Upper lobe of left lung (tissue), 6 donors: Measurements from ENCODE around the gene ZMYND8. TPM values are rescaled to one million over a fixed set of nuclear protein-coding genes. Genes with fewer than 3 reads are reported as not detected.

Source experiments
- ATAC-seq, 2 donors: fragments of 200-7000 bp; cut with Tn5 transposase; one replicate each; pipeline ENCODE4 v1.9.1; 2022; ENCODE audit warnings: mild to moderate bottlenecking in 2 of 2, moderate library complexity in 2 of 2; ENCODE audit not compliant: low FRiP score in 2 of 2
- DNase-seq, 2 donors: peaks; one replicate each; pipeline ENCODE4 v3.0.0-alpha.2; 2019 to 2020
- H3K27ac ChIP-seq, 4 donors: fragments of 200-600 bp; sonication (generic); one replicate each; pipeline ENCODE4 v1.5.1; 2016 to 2019
- H3K27me3 ChIP-seq, 4 donors: fragments of 200-600 bp; sonication (generic); one replicate each; pipeline ENCODE4 v1.5.1; 2017 to 2019
- H3K36me3 ChIP-seq, 4 donors: fragments of 200-600 bp; sonication (generic); one replicate each; pipeline ENCODE4 v1.5.1; 2016 to 2019
- H3K4me1 ChIP-seq, 4 donors: fragments of 200-600 bp; sonication (generic); one replicate each; pipeline ENCODE4 v1.5.1; 2018 to 2019
- H3K4me3 ChIP-seq, 4 donors: fragments of 200-600 bp; sonication (generic); one replicate each; pipeline ENCODE4 v1.5.1; 2017 to 2019; ENCODE audit warnings: mild to moderate bottlenecking in 2 of 4, moderate library complexity in 1 of 4
- H3K9me3 ChIP-seq, 4 donors: fragments of 200-600 bp; sonication (generic); one replicate each; pipeline ENCODE4 v1.5.1; 2018 to 2019
- EP300 ChIP-seq, 4 donors: sonication (generic); formaldehyde crosslinking; IDR thresholded peaks; one replicate each; pipeline ENCODE4 v1.5.1; 2017; ENCODE audit warnings: antibody characterized with exemption in 4 of 4, control low read depth in 2 of 4
- POLR2A ChIP-seq, 4 donors: fragments of 450-650 bp; IDR thresholded peaks; one replicate each; pipeline ENCODE4 v1.5.1; 2016 to 2017; ENCODE audit warnings: antibody characterized with exemption in 4 of 4, mild to moderate bottlenecking in 2 of 4
- POLR2AphosphoS5 ChIP-seq, 2 donors: sonication (generic); formaldehyde crosslinking; IDR thresholded peaks; one replicate each; pipeline ENCODE4 v1.5.1; 2017; ENCODE audit warnings: antibody characterized with exemption in 2 of 2
- WGBS, 2 donors: methylation state at CpG; one replicate each; pipeline ENCODE4 v1.1.5; 2017 to 2018; 5-methylcytosine and 5-hydroxymethylcytosine counted together
- total RNA-seq, 6 donors: library from RNA; depleted of rRNA in 4 of 6; stranded (reverse); fragments of >200 nt in 4 of 6; gene quantifications; one replicate each; pipeline versions ENCODE4 v1.1.0 to v1.2.1, GENCODE V29; 2016 to 2021
- TF ChIP-seq, protein P1 (sequence below), 6 experiments: fragments of 450-650 bp in 4 of 6; fragments of 200-600 bp in 2 of 6; sonication (generic) in 2 of 6; IDR thresholded peaks; one replicate each; pipeline ENCODE4 v1.5.1; 2016 to 2019; ENCODE audit warnings: antibody characterized with exemption in 6 of 6
- donor health status: DM: no; HTN: no; CAD: no; lungs with moderate emphysema.
- donor health status: DM: no; HTN: yes; CAD: no; lungs with severe emphysema.

The ZMYND8 gene
- total RNA-seq, 6 donors from 2014 or later, result 24.6 to 120 (median 51.8) TPM

GRCh38 chr20:47349365-47350180 is 6.9 kb downstream of the ZMYND8 start:
- ATAC-seq (no peak), DNase-seq (no peak)
- H3K4me1 ChIP-seq, result peaks cover 71 to 74% (median 74%) of the 10 kb centered on the region in 4 donors
- H3K4me3 ChIP-seq, result no peak overlapping the region
- H3K9me3 ChIP-seq, result no peaks in the 10 kb centered on the region
- H3K36me3 ChIP-seq, result peaks cover 0 to 6% (median 3%) of the 10 kb centered on the region in 4 donors
- peak overlapping the region; percentile 97 to 100 (median 98) for H3K27ac ChIP-seq
- WGBS, 2 donors, result 47 to 63% methylated on average over 7 of the region's 7 CpGs
- no peaks in the 10 kb centered on the region for H3K27me3 ChIP-seq
- TF ChIP-seq POLR2A (IDR thresholded peaks at IDR 0.05), result no peak
- no peak for TF ChIP-seq EP300 (IDR thresholded peaks at IDR 0.05)
- no peak for TF ChIP-seq POLR2AphosphoS5 (IDR thresholded peaks at IDR 0.05)
- TF ChIP-seq, protein P1, sequence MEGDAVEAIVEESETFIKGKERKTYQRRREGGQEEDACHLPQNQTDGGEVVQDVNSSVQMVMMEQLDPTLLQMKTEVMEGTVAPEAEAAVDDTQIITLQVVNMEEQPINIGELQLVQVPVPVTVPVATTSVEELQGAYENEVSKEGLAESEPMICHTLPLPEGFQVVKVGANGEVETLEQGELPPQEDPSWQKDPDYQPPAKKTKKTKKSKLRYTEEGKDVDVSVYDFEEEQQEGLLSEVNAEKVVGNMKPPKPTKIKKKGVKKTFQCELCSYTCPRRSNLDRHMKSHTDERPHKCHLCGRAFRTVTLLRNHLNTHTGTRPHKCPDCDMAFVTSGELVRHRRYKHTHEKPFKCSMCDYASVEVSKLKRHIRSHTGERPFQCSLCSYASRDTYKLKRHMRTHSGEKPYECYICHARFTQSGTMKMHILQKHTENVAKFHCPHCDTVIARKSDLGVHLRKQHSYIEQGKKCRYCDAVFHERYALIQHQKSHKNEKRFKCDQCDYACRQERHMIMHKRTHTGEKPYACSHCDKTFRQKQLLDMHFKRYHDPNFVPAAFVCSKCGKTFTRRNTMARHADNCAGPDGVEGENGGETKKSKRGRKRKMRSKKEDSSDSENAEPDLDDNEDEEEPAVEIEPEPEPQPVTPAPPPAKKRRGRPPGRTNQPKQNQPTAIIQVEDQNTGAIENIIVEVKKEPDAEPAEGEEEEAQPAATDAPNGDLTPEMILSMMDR (IDR thresholded peaks at IDR 0.05), result no peak

DNA sequence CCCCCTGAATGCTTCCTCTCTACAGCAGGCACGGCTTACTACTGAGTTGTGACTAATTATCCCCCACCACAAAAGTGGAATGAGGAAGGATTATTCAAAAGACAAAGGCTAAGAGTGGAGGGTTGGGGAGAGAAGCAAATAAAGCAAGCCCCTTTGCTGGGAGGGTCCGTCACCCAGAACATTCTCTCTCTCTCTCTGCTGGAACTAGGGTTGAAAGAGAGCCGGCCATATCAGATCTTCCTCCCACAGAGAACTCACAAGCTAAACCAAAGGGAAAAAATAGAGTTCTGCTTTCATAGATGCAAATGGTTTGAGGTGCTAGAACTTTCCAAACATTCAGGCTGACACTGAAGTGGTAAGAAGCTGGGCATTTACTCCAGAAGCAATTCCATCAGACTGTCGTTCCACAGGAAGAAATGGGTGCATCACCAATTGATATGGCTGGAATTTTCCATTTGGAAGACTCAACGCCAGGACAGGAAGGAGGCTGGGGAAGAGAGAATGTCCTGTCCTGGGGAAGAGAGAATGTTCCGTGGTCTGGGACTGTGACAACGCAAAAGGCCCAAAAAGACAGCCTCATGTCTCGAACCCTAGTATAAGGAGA is 7.9 kb downstream of the ZMYND8 start:
- Histone ChIP-seq H3K27ac (peak overlapping the region; percentile 97 to 100 (median 98)), H3K27me3 (no peaks in the 10 kb centered on the region), H3K4me1 (peaks cover 61 to 65% (median 65%) of the 10 kb centered on the region in 4 donors), H3K9me3 (no peaks in the 10 kb centered on the region), H3K36me3 (peaks cover 0 to 6% (median 3%) of the 10 kb centered on the region in 4 donors), H3K4me3 (no peak overlapping the region)
- TF ChIP-seq POLR2A (IDR thresholded peaks at IDR 0.05) (no peak), POLR2AphosphoS5 (IDR thresholded peaks at IDR 0.05) (peak in 1 of 2 donors; percentile 18), EP300 (IDR thresholded peaks at IDR 0.05) (peak in 2 of 4 donors; percentile 32 to 76)
- TF ChIP-seq, protein P1 (IDR thresholded peaks at IDR 0.05), result no peak
- no peak for DNase-seq
- ATAC-seq, result no peak
- WGBS, 2 donors, result 49 to 56% methylated on average over 8 of the region's 8 CpGs

DNA sequence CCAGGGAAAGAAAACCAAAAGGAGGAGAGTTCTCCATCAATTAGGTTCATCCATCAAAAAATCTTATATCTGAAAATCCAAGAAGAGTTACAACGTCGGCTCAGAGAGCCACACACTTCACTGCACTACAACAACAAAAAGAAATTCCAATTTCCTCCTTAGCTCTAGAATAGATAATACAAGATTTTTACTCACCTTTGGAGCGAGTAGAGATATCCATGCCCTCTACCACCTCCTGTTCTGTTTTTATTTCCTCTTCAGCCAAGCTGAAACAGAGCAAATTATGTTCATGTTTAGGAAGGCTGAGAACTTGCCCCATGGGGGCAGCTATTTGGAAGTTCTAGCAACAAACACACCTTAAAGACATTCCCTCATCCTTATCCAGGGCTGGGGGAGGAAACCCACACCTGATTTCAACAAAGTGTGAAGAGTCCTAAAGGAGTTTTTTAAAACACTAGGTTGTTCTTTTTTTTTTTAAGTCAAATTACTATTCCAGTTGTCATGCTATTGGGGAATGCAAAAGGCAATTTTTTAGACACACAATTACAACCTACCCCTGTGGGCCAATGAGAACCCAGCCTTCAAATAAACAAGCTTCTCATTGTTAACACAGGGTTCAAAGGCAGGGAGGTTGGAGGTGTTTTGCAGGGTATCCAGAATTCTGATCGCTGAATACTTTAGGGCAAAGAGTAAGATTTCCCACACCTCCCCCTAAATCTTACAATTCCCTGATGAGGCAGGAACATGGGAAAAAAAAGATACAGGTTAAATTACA is 8.7 kb downstream of the ZMYND8 start:
- Histone ChIP-seq H3K4me3 (no peak overlapping the region), H3K4me1 (peaks cover 53 to 61% (median 57%) of the 10 kb centered on the region in 4 donors), H3K27ac (peak overlapping the region; percentile 97 to 100 (median 98)), H3K36me3 (peaks cover 0 to 6% (median 3%) of the 10 kb centered on the region in 4 donors), H3K9me3 (no peaks in the 10 kb centered on the region), H3K27me3 (no peaks in the 10 kb centered on the region)
- no peak for ATAC-seq
- no peak for DNase-seq
- TF ChIP-seq, protein P1 (IDR thresholded peaks at IDR 0.05), result no peak
- TF ChIP-seq EP300 (IDR thresholded peaks at IDR 0.05), result no peak
- no peak for TF ChIP-seq POLR2A (IDR thresholded peaks at IDR 0.05)
- no peak for TF ChIP-seq POLR2AphosphoS5 (IDR thresholded peaks at IDR 0.05)
- 72 to 73% methylated on average over 4 of the region's 4 CpGs for WGBS, 2 donors

- TF ChIP-seq, protein P1 (IDR thresholded peaks at IDR 0.05), result no peak
- TF ChIP-seq POLR2AphosphoS5 (IDR thresholded peaks at IDR 0.05) (no peak), EP300 (IDR thresholded peaks at IDR 0.05) (no peak), POLR2A (IDR thresholded peaks at IDR 0.05) (no peak)
- ATAC-seq, result no peak
- no peak for DNase-seq
- Histone ChIP-seq H3K27ac (peak overlapping the region in 2 of 4 donors; percentile 1 to 22), H3K36me3 (peaks cover 0 to 6% (median 3%) of the 10 kb centered on the region in 4 donors), H3K4me1 (peaks cover 37 to 44% (median 40%) of the 10 kb centered on the region in 4 donors), H3K27me3 (no peaks in the 10 kb centered on the region), H3K4me3 (no peak overlapping the region), H3K9me3 (no peaks in the 10 kb centered on the region)
- 78 to 89% methylated on average over 2 of the region's 3 CpGs for WGBS, 2 donors
Measured at GRCh38 chr20:47346172-47346571, 10.3 kb downstream of the ZMYND8 start.
